ENCODE measurements around the gene ACKR1. TPM values are rescaled to one million over a fixed set of nuclear protein-coding genes. Genes with fewer than 3 reads are reported as not detected.

The ACKR1 gene
- total RNA-seq (2014; rRNA removed; shearing (Covaris generic)) = not detected in 2 replicates
- polyA plus RNA-seq (2014; cell fraction: nucleus; rRNA removed) = not detected in 2 replicates

- DNase-seq (ENCODE audit: extremely low read depth, low read depth) = no peak
Measured at GRCh38 chr1:159204161-159205141, at the start of gene ACKR1. Gene ACKR1 (plus strand): TSS chr1:159204875. CDS start chr1:159204960, 85 bp downstream.

GRCh38 chr1:159161001-159161718, 43.5 kb upstream of the ACKR1 start:
- DNase-seq (ENCODE audit: extremely low read depth, low read depth) = peak; percentile 85

GRCh38 chr1:159161719-159162026, 43.0 kb upstream of the ACKR1 start:
- DNase-seq (ENCODE audit: extremely low read depth, low read depth) = no peak

- no peak for DNase-seq (ENCODE audit: extremely low read depth, low read depth)
Measured at GRCh38 chr1:159162516-159163265, 42.0 kb upstream of the ACKR1 start.

GRCh38 chr1:159163614-159164228, 41.0 kb upstream of the ACKR1 start:
- DNase-seq (ENCODE audit: extremely low read depth, low read depth) = no peak

GRCh38 chr1:159168043-159168442, 36.6 kb upstream of the ACKR1 start:
- DNase-seq (ENCODE audit: extremely low read depth, low read depth) = no peak

- DNase-seq (ENCODE audit: extremely low read depth, low read depth) = no peak
Measured at GRCh38 chr1:159170639-159171038, 34.0 kb upstream of the ACKR1 start.

GRCh38 chr1:159171254-159171687, 33.4 kb upstream of the ACKR1 start, which contains the start of gene CADM3:
Gene CADM3 (plus strand): TSS chr1:159171615. CDS start chr1:159171766, 151 bp downstream.
- no peak for DNase-seq (ENCODE audit: extremely low read depth, low read depth)

GRCh38 chr1:159171688-159172501, 32.8 kb upstream of the ACKR1 start:
- no peak for DNase-seq (ENCODE audit: extremely low read depth, low read depth)

GRCh38 chr1:159172614-159173291, 31.9 kb upstream of the ACKR1 start:
- no peak for DNase-seq (ENCODE audit: extremely low read depth, low read depth)

GRCh38 chr1:159173320-159173719, 31.4 kb upstream of the ACKR1 start:
- DNase-seq (ENCODE audit: extremely low read depth, low read depth) = no peak

GRCh38 chr1:159175571-159175970, 29.1 kb upstream of the ACKR1 start:
- no peak for DNase-seq (ENCODE audit: extremely low read depth, low read depth)

- DNase-seq (ENCODE audit: extremely low read depth, low read depth) = peak; percentile 84
Measured at GRCh38 chr1:159177272-159177907, 27.3 kb upstream of the ACKR1 start.

GRCh38 chr1:159179906-159180305, 24.8 kb upstream of the ACKR1 start:
- DNase-seq (ENCODE audit: extremely low read depth, low read depth) = no peak

- DNase-seq (ENCODE audit: extremely low read depth, low read depth) = no peak
Measured at GRCh38 chr1:159180516-159180915, 24.2 kb upstream of the ACKR1 start.

- no peak for DNase-seq (ENCODE audit: extremely low read depth, low read depth)
Measured at GRCh38 chr1:159181328-159182024, 23.2 kb upstream of the ACKR1 start.

- no peak for DNase-seq (ENCODE audit: extremely low read depth, low read depth)
Measured at GRCh38 chr1:159184201-159184600, 20.5 kb upstream of the ACKR1 start.

- DNase-seq (ENCODE audit: extremely low read depth, low read depth) = no peak
Measured at GRCh38 chr1:159185121-159185520, 19.6 kb upstream of the ACKR1 start.
